GM10248 (cell line): ENCODE measurements around the gene STAB2.

Source experiments
- CTCF ChIA-PET: fragments of 300-600 bp; sonication (Branson Sonifier 250); formaldehyde crosslinking; extraction: SDS; loops from one replicate; lab custom pipeline; 2021; ENCODE audit warnings: antibody characterized with exemption; lab: Yijun Ruan, JAX
- POLR2A ChIA-PET: fragments of 350-650 bp; sonication (Branson Sonifier 250); formaldehyde crosslinking; extraction: SDS; loops from one replicate; lab custom pipeline; 2020; ENCODE audit warnings: antibody characterized with exemption; lab: Yijun Ruan, JAX
- DNase-seq: peaks from one replicate; pipeline ENCODE4 v3.0.0; 2012; ENCODE audit errors: extremely low spot score
- CTCF ChIP-seq: IDR thresholded peaks from 2 replicates; pipeline ENCODE4 v1.5.1; 2012; ENCODE audit warnings: mild to moderate bottlenecking, low read depth; ENCODE audit errors: extremely low read depth, missing control alignments, control extremely low read depth

STAB2 gene

GRCh38 chr12:103561174-103561573 is 25.9 kb upstream of the STAB2 start:
- ChIA-PET CTCF (interaction anchor here (1.3 kb wide), 1 partner anchor 679 kb away, joined by 4 read pairs; no protein-coding TSS in a partner anchor), POLR2A (no interaction called here)
- DNase-seq, result no peak
- TF ChIP-seq CTCF, result no peak

- DNase-seq, result no peak
- ChIA-PET POLR2A (no interaction called here), CTCF (interaction anchor here (1.6 to 2.8 kb wide), 2 partner anchors 9 to 18 kb away, joined by 4 to 11 read pairs; no protein-coding TSS in a partner anchor)
- TF ChIP-seq CTCF, result no peak
Measured at GRCh38 chr12:103566398-103566797, 20.7 kb upstream of the STAB2 start.

GRCh38 chr12:103569278-103569677 is 17.8 kb upstream of the STAB2 start:
- CTCF ChIA-PET, result interaction anchor here (2.1 kb wide), 1 partner anchor 64 kb away, joined by 8 read pairs; no protein-coding TSS in a partner anchor
- no peak for DNase-seq
- TF ChIP-seq CTCF, result no peak
- POLR2A ChIA-PET, result no interaction called here

- CTCF ChIA-PET, result interaction anchor here (0.9 to 2.6 kb wide), 5 partner anchors 23 to 688 kb away, joined by 4 to 9 read pairs (median 6); no protein-coding TSS in a partner anchor
- no peak for DNase-seq
- POLR2A ChIA-PET, result no interaction called here
- no peak for TF ChIP-seq CTCF
Measured at GRCh38 chr12:103571286-103571685, 15.8 kb upstream of the STAB2 start.

- DNase-seq, result no peak
- ChIA-PET CTCF (interaction anchor here (0.9 to 2.6 kb wide), 7 partner anchors 24 to 689 kb away, joined by 3 to 9 read pairs (median 4); no protein-coding TSS in a partner anchor), POLR2A (no interaction called here)
- TF ChIP-seq CTCF, result no peak
Measured at GRCh38 chr12:103572312-103573045, 14.6 kb upstream of the STAB2 start.

GRCh38 chr12:103573185-103573584 is 13.9 kb upstream of the STAB2 start:
- CTCF ChIA-PET, result interaction anchor here (1.1 to 3.2 kb wide), 7 partner anchors 15 to 690 kb away, joined by 3 to 15 read pairs (median 4); partner anchors contain the start of gene STAB2

More at GRCh38 chr12:103573185-103573584, 13.9 kb upstream of the STAB2 start:
- TF ChIP-seq CTCF, result no peak
- DNase-seq, result no peak
- POLR2A ChIA-PET, result no interaction called here
